Progenitor cell of endocrine pancreas (in vitro differentiated cells): Measurements from ENCODE around the gene TAF10. TPM values are rescaled to one million over a fixed set of nuclear protein-coding genes. Genes with fewer than 3 reads are reported as not detected.

ENCODE experiments used
- DNase-seq: peaks from one replicate; pipeline ENCODE4 v3.0.0; 2021; ENCODE audit warnings: low spot score; ENCODE audit not compliant: unreplicated experiment
- H3K27ac Mint-ChIP-seq: 2 replicates; pipeline ENCODE4 v1.8.0; 2021; ENCODE audit warnings: mild to moderate bottlenecking, moderate library complexity, mixed read lengths
- H3K27me3 Mint-ChIP-seq: 2 replicates; pipeline ENCODE4 v1.8.0; 2021; ENCODE audit warnings: mixed read lengths
- H3K36me3 Mint-ChIP-seq: 2 replicates; pipeline ENCODE4 v1.8.0; 2022; ENCODE audit warnings: mixed read lengths; ENCODE audit not compliant: insufficient read depth
- H3K4me1 Mint-ChIP-seq: 2 replicates; pipeline ENCODE4 v1.8.0; 2021; ENCODE audit warnings: low read depth, mixed read lengths
- H3K4me3 Mint-ChIP-seq: 2 replicates; pipeline ENCODE4 v1.8.0; 2021; ENCODE audit warnings: low read depth, mild to moderate bottlenecking, moderate library complexity, mixed read lengths
- H3K9me3 Mint-ChIP-seq: 2 replicates; pipeline ENCODE4 v1.8.0; 2021; ENCODE audit warnings: low read depth, mixed read lengths
- total RNA-seq: library from RNA; stranded (reverse); gene quantifications from 2 replicates; pipeline ENCODE4 v1.2.1, GENCODE V29; 2021
- TF ChIP-seq, protein P1 (sequence below): fragments of 200-600 bp; sonication (generic); IDR thresholded peaks from one replicate; pipeline ENCODE4 v1.5.0; 2021; ENCODE audit warnings: antibody characterized with exemption, mild to moderate bottlenecking; ENCODE audit not compliant: unreplicated experiment

The TAF10 gene
- total RNA-seq, 1 donor from 2014 or later, result 148 TPM

DNA sequence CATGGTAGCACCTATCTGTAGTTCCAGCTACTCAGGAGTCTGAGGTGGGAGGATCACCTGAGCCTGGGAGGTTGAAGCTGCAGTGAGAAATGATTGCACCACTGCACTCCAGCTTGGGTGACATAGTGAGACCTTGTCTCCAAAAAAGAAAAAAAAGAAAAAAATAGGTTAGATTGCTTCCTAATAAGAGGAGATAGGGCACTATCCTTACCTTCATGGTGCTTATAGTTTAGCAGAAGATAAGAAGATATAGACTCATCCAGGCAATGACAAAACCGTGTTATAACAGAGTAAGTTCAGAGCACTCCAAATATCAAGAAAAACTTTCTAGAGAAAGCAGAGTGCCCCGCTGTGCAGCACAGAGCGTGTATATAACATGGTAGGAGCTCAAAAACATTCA is 50.7 kb downstream of the TAF10 start:
- Mint-ChIP-seq H3K36me3 (no peaks in the 10 kb centered on the region), H3K4me1 (peaks cover 1% of the 10 kb centered on the region), H3K4me3 (no peak overlapping the region), H3K27me3 (no peaks in the 10 kb centered on the region), H3K9me3 (no peaks in the 10 kb centered on the region), H3K27ac (no peak overlapping the region)
- DNase-seq, result no peak
- TF ChIP-seq, protein P1, sequence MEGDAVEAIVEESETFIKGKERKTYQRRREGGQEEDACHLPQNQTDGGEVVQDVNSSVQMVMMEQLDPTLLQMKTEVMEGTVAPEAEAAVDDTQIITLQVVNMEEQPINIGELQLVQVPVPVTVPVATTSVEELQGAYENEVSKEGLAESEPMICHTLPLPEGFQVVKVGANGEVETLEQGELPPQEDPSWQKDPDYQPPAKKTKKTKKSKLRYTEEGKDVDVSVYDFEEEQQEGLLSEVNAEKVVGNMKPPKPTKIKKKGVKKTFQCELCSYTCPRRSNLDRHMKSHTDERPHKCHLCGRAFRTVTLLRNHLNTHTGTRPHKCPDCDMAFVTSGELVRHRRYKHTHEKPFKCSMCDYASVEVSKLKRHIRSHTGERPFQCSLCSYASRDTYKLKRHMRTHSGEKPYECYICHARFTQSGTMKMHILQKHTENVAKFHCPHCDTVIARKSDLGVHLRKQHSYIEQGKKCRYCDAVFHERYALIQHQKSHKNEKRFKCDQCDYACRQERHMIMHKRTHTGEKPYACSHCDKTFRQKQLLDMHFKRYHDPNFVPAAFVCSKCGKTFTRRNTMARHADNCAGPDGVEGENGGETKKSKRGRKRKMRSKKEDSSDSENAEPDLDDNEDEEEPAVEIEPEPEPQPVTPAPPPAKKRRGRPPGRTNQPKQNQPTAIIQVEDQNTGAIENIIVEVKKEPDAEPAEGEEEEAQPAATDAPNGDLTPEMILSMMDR, result no peak

Other genes starting within 250 kb of the TAF10 start
- gene SMPD1, start 221.7 kb downstream of the TAF10 start, total RNA-seq, result 25.5 and 27.8 TPM in 2 replicates
- 64.2 and 71.4 TPM in 2 replicates for gene APBB1, start 193.1 kb downstream of the TAF10 start, total RNA-seq
- 2.5 and 6.1 TPM in 2 replicates for gene HPX, start 171.2 kb downstream of the TAF10 start, total RNA-seq
- gene TRIM3, start 138.3 kb downstream of the TAF10 start, total RNA-seq, result 18.5 and 22.6 TPM in 2 replicates
- gene ARFIP2, start 130.9 kb downstream of the TAF10 start, total RNA-seq, result 77.0 and 78.1 TPM in 2 replicates
- 34.2 and 37.5 TPM in 2 replicates for gene TIMM10B, start 130.7 kb downstream of the TAF10 start, total RNA-seq
- gene DNHD1, start 114.9 kb downstream of the TAF10 start, total RNA-seq, result 7.0 and 7.7 TPM in 2 replicates
- gene RRP8, start 8.6 kb downstream of the TAF10 start, total RNA-seq, result 18.8 and 21.7 TPM in 2 replicates
- 127 and 133 TPM in 2 replicates for gene ILK, start 8.4 kb downstream of the TAF10 start, total RNA-seq
- 54.4 and 59.9 TPM in 2 replicates for gene TPP1, start 7.2 kb upstream of the TAF10 start, total RNA-seq
- 54.7 and 61.4 TPM in 2 replicates for gene DCHS1, start 43.6 kb upstream of the TAF10 start, total RNA-seq
- 36.5 and 41.3 TPM in 2 replicates for gene MRPL17, start 71.1 kb upstream of the TAF10 start, total RNA-seq
- gene OR2AG2, start 159.8 kb upstream of the TAF10 start, total RNA-seq, result 0.48 and 1.0 TPM in 2 replicates
- gene OR2AG1, start 170.8 kb upstream of the TAF10 start, total RNA-seq, result not detected in 2 replicates
- gene OR6A2, start 187.5 kb upstream of the TAF10 start, total RNA-seq, result 0.13 and 0.24 TPM in 2 replicates
- not detected in 2 replicates for gene OR10A5, start 233.5 kb upstream of the TAF10 start, total RNA-seq